ENCODE data around the gene ITPR3.

- TF ChIP-seq EZH2 (IDR thresholded peaks at IDR 0.05) (no peak), ZNF274 (IDR thresholded peaks at IDR 0.05; ENCODE audit: low read depth, low read length) (no peak), SP1 (IDR thresholded peaks at IDR 0.05; ENCODE audit: low read depth) (no peak), POLR2A (IDR thresholded peaks at IDR 0.05; ENCODE audit: borderline replicate concordance, extremely low read depth, insufficient read depth, insufficient read length) (no peak), TCF7L2 (IDR thresholded peaks at IDR 0.05; ENCODE audit: borderline replicate concordance, extremely low read depth, insufficient read depth, insufficient read length) (no peak), EZH2phosphoT487 (IDR thresholded peaks at IDR 0.05; ENCODE audit: borderline replicate concordance) (no peak), CTCF (IDR thresholded peaks at IDR 0.05 in 2 of 3, conservative IDR thresholded peaks at IDR 0.05 in 1 of 3; ENCODE audit: borderline replicate concordance in 1 of 3, insufficient read depth in 1 of 3, low read depth in 2 of 3, low read length in 2 of 3) (no peak), RAD21 (IDR thresholded peaks at IDR 0.05; ENCODE audit: low read depth) (no peak), FOSL1 (IDR thresholded peaks at IDR 0.05; ENCODE audit: low read depth) (no peak), POLR2AphosphoS5 (IDR thresholded peaks at IDR 0.05; ENCODE audit: low read depth, low read length) (no peak)
- TF ChIP-seq, protein P1, sequence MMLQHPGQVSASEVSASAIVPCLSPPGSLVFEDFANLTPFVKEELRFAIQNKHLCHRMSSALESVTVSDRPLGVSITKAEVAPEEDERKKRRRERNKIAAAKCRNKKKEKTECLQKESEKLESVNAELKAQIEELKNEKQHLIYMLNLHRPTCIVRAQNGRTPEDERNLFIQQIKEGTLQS (IDR thresholded peaks at IDR 0.05): no peak
- TF ChIP-seq, protein P2, sequence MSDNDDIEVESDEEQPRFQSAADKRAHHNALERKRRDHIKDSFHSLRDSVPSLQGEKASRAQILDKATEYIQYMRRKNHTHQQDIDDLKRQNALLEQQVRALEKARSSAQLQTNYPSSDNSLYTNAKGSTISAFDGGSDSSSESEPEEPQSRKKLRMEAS (IDR thresholded peaks at IDR 0.05): no peak
- TF ChIP-seq, protein P3, sequence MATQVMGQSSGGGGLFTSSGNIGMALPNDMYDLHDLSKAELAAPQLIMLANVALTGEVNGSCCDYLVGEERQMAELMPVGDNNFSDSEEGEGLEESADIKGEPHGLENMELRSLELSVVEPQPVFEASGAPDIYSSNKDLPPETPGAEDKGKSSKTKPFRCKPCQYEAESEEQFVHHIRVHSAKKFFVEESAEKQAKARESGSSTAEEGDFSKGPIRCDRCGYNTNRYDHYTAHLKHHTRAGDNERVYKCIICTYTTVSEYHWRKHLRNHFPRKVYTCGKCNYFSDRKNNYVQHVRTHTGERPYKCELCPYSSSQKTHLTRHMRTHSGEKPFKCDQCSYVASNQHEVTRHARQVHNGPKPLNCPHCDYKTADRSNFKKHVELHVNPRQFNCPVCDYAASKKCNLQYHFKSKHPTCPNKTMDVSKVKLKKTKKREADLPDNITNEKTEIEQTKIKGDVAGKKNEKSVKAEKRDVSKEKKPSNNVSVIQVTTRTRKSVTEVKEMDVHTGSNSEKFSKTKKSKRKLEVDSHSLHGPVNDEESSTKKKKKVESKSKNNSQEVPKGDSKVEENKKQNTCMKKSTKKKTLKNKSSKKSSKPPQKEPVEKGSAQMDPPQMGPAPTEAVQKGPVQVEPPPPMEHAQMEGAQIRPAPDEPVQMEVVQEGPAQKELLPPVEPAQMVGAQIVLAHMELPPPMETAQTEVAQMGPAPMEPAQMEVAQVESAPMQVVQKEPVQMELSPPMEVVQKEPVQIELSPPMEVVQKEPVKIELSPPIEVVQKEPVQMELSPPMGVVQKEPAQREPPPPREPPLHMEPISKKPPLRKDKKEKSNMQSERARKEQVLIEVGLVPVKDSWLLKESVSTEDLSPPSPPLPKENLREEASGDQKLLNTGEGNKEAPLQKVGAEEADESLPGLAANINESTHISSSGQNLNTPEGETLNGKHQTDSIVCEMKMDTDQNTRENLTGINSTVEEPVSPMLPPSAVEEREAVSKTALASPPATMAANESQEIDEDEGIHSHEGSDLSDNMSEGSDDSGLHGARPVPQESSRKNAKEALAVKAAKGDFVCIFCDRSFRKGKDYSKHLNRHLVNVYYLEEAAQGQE (IDR thresholded peaks at IDR 0.05; ENCODE audit: low read depth): no peak
These were observed 20.4 kb upstream of the ITPR3 start for GRCh38 chr6:33600761-33601160.
